Neural cell (in vitro differentiated cells): ENCODE measurements around the gene CPXM2. TPM values are rescaled to one million over a fixed set of nuclear protein-coding genes. Genes with fewer than 3 reads are reported as not detected.

Experiments
- H2AFZ ChIP-seq: fragments of 200-600, 300-800 bp; sonication (generic), shearing (Covaris generic); 2 replicates; pipeline ENCODE4 v1.6.0; 2014; ENCODE audit warnings: low read depth, mild to moderate bottlenecking, antibody characterized with exemption, low read length, moderate library complexity
- H3F3A ChIP-seq: fragments of 200-600 bp; shearing (Covaris generic); 2 replicates; pipeline ENCODE4 v1.6.1; 2016; ENCODE audit warnings: mild to moderate bottlenecking, moderate library complexity, mixed read lengths, antibody characterized with exemption, low read length; ENCODE audit not compliant: insufficient read depth, poor library complexity, severe bottlenecking
- H3K27ac ChIP-seq: fragments of 200-600, 300-800 bp; sonication (generic), shearing (Covaris generic); 2 replicates; pipeline ENCODE4 v1.5.1; 2014; ENCODE audit warnings: mild to moderate bottlenecking, low read length, moderate library complexity
- H3K27me3 ChIP-seq: fragments of 300-800, 200-600 bp; sonication (generic), shearing (Covaris generic); 2 replicates; pipeline ENCODE4 v1.6.0; 2014; ENCODE audit warnings: mild to moderate bottlenecking, low read depth, low read length, moderate library complexity; ENCODE audit not compliant: insufficient read depth
- H3K36me3 ChIP-seq: fragments of 300-800, 200-600 bp; sonication (generic), shearing (Covaris generic); 2 replicates; pipeline ENCODE4 v1.5.1; 2014; ENCODE audit warnings: mild to moderate bottlenecking, antibody characterized with exemption, low read length, moderate library complexity; ENCODE audit not compliant: insufficient read depth
- H3K4me2 ChIP-seq: fragments of 300-800, 200-600 bp; sonication (generic), shearing (Covaris generic); 2 replicates; pipeline ENCODE4 v1.6.0; 2014; ENCODE audit warnings: mild to moderate bottlenecking, low read length
- H3K4me3 ChIP-seq: fragments of 300-800, 200-600 bp; sonication (generic), shearing (Covaris generic); 2 replicates; pipeline ENCODE4 v1.5.1; 2014; ENCODE audit warnings: mild to moderate bottlenecking, low read length, moderate library complexity
- H3K79me2 ChIP-seq: fragments of 200-600 bp; shearing (Covaris generic); replicated peaks from 2 replicates; pipeline ENCODE4 v1.6.0; 2014; ENCODE audit warnings: mild to moderate bottlenecking, low read length, moderate library complexity; ENCODE audit not compliant: insufficient read depth
- H3K9ac ChIP-seq: fragments of 300-800, 200-600 bp; sonication (generic), shearing (Covaris generic); 2 replicates; pipeline ENCODE4 v1.6.1; 2016; ENCODE audit warnings: mild to moderate bottlenecking, low read length, mixed read lengths
- H3K9me2 ChIP-seq: fragments of 200-600 bp; shearing (Covaris generic); 2 replicates; pipeline ENCODE4 v1.6.1; 2016; ENCODE audit warnings: mild to moderate bottlenecking, low read length, mixed read lengths; ENCODE audit not compliant: insufficient read depth
- H3K9me3 ChIP-seq: fragments of 200-600, 300-800 bp; sonication (generic), shearing (Covaris generic); 2 replicates; pipeline ENCODE4 v1.6.1; 2016; ENCODE audit warnings: mild to moderate bottlenecking, mixed run types, low read length, moderate library complexity, mixed read lengths
- H4K20me1 ChIP-seq: fragments of 200-600 bp; shearing (Covaris generic); 2 replicates; pipeline ENCODE4 v1.6.1; 2016; ENCODE audit warnings: mild to moderate bottlenecking, mixed run types; ENCODE audit not compliant: insufficient read depth
- EP300 ChIP-seq: fragments of 450-650 bp; conservative IDR thresholded peaks from 2 replicates; pipeline ENCODE4 v1.6.1; 2014; ENCODE audit warnings: antibody characterized with exemption, mild to moderate bottlenecking, moderate library complexity; ENCODE audit not compliant: poor library complexity, severe bottlenecking
- EZH2 ChIP-seq: fragments of 200-600, 300-800 bp; shearing (Covaris generic), sonication (generic); IDR thresholded peaks from 2 replicates; pipeline ENCODE4 v1.6.1; 2014; ENCODE audit warnings: antibody characterized with exemption, low read length, borderline replicate concordance, mild to moderate bottlenecking; ENCODE audit not compliant: insufficient read depth, poor library complexity, severe bottlenecking
- MXI1 ChIP-seq: fragments of 450-650 bp; conservative IDR thresholded peaks from 2 replicates; pipeline ENCODE4 v1.6.1; 2014; ENCODE audit warnings: antibody characterized with exemption, mild to moderate bottlenecking; ENCODE audit not compliant: poor library complexity, severe bottlenecking
- POLR2AphosphoS5 ChIP-seq: IDR thresholded peaks from 2 replicates; pipeline ENCODE4 v1.6.1; 2012
- RAD21 ChIP-seq: fragments of 450-650 bp; conservative IDR thresholded peaks from 2 replicates; pipeline ENCODE4 v1.6.1; 2014; ENCODE audit warnings: antibody characterized with exemption, mild to moderate bottlenecking, moderate library complexity
- SMC3 ChIP-seq: fragments of 450-650 bp; conservative IDR thresholded peaks from 2 replicates; pipeline ENCODE4 v1.6.1; 2014; ENCODE audit warnings: antibody characterized with exemption, mild to moderate bottlenecking, moderate library complexity; ENCODE audit not compliant: poor library complexity
- TAF1 ChIP-seq: IDR thresholded peaks from 2 replicates; pipeline ENCODE4 v1.6.1; 2012; ENCODE audit warnings: low read depth
- polyA plus RNA-seq: library from polyadenylated mRNA; depleted of rRNA; stranded (reverse); fragments of >200 nt; gene quantifications from 2 replicates; pipeline ENCODE4 v1.2.3, GENCODE V29; 2014
- TF ChIP-seq, protein P1 (sequence below): IDR thresholded peaks from 2 replicates; pipeline ENCODE4 v1.6.1; 2012; ENCODE audit warnings: borderline replicate concordance
- TF ChIP-seq, protein P2 (sequence below): fragments of 450-650 bp; IDR thresholded peaks from 2 replicates; pipeline ENCODE4 v1.5.1; 2014; ENCODE audit warnings: antibody characterized with exemption, mild to moderate bottlenecking, moderate library complexity; ENCODE audit not compliant: poor library complexity, severe bottlenecking

The CPXM2 gene
- polyA plus RNA-seq, 1 donor from 2014 or later: not detected

DNA sequence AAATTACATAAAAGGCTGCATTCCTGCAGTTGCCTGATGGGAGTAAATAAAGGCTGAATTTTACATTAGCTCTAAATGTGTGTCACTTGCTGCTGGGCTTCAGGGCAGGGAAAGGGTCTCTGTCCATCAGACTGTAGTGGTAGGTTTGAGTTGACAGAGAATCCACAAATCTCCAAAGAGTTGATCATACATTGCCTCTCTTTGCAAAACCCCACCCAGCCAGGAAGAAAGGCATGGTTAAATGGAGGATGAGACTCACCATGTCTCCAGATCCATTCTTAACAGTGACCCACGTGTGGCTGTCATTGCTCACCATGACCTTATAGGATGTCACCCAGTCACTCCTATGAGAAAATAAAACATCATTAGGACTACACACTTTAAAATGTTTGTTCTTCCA is 92.8 kb downstream of the CPXM2 start:
- H3K27ac ChIP-seq: no peak overlapping the region
- H3K4me3 ChIP-seq: no peak overlapping the region
- H3K4me2 ChIP-seq: no peak overlapping the region
- H4K20me1 ChIP-seq: no peaks in the 10 kb centered on the region
- H3K79me2 ChIP-seq: no peaks in the 10 kb centered on the region
- no peaks in the 10 kb centered on the region for H3K27me3 ChIP-seq
- no peak for TF ChIP-seq POLR2AphosphoS5
- no peak for TF ChIP-seq SMC3
- TF ChIP-seq, protein P1, sequence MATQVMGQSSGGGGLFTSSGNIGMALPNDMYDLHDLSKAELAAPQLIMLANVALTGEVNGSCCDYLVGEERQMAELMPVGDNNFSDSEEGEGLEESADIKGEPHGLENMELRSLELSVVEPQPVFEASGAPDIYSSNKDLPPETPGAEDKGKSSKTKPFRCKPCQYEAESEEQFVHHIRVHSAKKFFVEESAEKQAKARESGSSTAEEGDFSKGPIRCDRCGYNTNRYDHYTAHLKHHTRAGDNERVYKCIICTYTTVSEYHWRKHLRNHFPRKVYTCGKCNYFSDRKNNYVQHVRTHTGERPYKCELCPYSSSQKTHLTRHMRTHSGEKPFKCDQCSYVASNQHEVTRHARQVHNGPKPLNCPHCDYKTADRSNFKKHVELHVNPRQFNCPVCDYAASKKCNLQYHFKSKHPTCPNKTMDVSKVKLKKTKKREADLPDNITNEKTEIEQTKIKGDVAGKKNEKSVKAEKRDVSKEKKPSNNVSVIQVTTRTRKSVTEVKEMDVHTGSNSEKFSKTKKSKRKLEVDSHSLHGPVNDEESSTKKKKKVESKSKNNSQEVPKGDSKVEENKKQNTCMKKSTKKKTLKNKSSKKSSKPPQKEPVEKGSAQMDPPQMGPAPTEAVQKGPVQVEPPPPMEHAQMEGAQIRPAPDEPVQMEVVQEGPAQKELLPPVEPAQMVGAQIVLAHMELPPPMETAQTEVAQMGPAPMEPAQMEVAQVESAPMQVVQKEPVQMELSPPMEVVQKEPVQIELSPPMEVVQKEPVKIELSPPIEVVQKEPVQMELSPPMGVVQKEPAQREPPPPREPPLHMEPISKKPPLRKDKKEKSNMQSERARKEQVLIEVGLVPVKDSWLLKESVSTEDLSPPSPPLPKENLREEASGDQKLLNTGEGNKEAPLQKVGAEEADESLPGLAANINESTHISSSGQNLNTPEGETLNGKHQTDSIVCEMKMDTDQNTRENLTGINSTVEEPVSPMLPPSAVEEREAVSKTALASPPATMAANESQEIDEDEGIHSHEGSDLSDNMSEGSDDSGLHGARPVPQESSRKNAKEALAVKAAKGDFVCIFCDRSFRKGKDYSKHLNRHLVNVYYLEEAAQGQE: no peak
- no peak for TF ChIP-seq MXI1
- no peak for TF ChIP-seq EZH2
- no peak for TF ChIP-seq EP300
- no peak for TF ChIP-seq RAD21
- TF ChIP-seq, protein P2, sequence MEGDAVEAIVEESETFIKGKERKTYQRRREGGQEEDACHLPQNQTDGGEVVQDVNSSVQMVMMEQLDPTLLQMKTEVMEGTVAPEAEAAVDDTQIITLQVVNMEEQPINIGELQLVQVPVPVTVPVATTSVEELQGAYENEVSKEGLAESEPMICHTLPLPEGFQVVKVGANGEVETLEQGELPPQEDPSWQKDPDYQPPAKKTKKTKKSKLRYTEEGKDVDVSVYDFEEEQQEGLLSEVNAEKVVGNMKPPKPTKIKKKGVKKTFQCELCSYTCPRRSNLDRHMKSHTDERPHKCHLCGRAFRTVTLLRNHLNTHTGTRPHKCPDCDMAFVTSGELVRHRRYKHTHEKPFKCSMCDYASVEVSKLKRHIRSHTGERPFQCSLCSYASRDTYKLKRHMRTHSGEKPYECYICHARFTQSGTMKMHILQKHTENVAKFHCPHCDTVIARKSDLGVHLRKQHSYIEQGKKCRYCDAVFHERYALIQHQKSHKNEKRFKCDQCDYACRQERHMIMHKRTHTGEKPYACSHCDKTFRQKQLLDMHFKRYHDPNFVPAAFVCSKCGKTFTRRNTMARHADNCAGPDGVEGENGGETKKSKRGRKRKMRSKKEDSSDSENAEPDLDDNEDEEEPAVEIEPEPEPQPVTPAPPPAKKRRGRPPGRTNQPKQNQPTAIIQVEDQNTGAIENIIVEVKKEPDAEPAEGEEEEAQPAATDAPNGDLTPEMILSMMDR: no peak
- no peak for TF ChIP-seq TAF1
- no peaks in the 10 kb centered on the region for H3F3A ChIP-seq
- no peak overlapping the region for H3K9ac ChIP-seq
- H3K9me2 ChIP-seq: no peaks in the 10 kb centered on the region
- H3K9me3 ChIP-seq: no peaks in the 10 kb centered on the region
- no peak overlapping the region for H2AFZ ChIP-seq
- no peaks in the 10 kb centered on the region for H3K36me3 ChIP-seq

DNA sequence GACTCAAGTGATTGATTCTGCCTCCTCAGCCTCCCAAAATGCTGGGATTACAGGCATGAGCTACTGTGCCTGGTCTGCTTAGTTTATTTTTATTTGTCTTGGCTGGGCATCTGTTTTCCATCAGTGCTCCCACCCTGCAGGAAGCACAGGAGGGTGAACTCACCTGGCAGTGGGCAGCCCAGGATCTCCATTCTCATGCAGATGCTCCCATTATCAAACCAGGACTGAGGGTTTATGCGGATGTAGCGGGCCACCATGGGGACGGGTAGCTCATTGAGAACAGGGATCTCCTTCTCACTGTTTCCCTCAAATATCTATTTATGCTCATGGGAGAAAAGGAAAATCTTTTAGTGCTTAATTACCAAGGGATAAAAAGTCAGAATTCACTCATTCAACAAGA is 93.8 kb downstream of the CPXM2 start:
- H3K9ac ChIP-seq: no peak overlapping the region
- H3K4me3 ChIP-seq: no peak overlapping the region
- no peak overlapping the region for H3K4me2 ChIP-seq
- TF ChIP-seq MXI1 (no peak), RAD21 (no peak), SMC3 (no peak), TAF1 (no peak), POLR2AphosphoS5 (no peak), EZH2 (no peak), EP300 (no peak)
- TF ChIP-seq, protein P1: no peak
- TF ChIP-seq, protein P2: no peak
- H2AFZ ChIP-seq: no peak overlapping the region
- no peaks in the 10 kb centered on the region for H3F3A ChIP-seq
- no peaks in the 10 kb centered on the region for H4K20me1 ChIP-seq
- H3K9me3 ChIP-seq: no peaks in the 10 kb centered on the region
- no peaks in the 10 kb centered on the region for H3K27me3 ChIP-seq
- no peaks in the 10 kb centered on the region for H3K79me2 ChIP-seq
- H3K27ac ChIP-seq: no peak overlapping the region
- H3K36me3 ChIP-seq: no peaks in the 10 kb centered on the region
- no peaks in the 10 kb centered on the region for H3K9me2 ChIP-seq
